Right renal cortex interstitium (tissue), 3 donors: ENCODE measurements around the gene SIVA1. TPM values are rescaled to one million over a fixed set of nuclear protein-coding genes. Genes with fewer than 3 reads are reported as not detected.
"Not testable (repeated sequence)": the region's sequence is repeated elsewhere in the genome, so short reads cannot be mapped to it uniquely, and the experiment has no call there.

Experiments used
- DNase-seq, 3 donors: peaks; one replicate each; pipeline ENCODE4 v3.0.0-alpha.2; 2013; ENCODE audit warnings: low read depth in 3 of 3, low spot score in 2 of 3
- polyA plus RNA-seq, 3 donors: library from polyadenylated mRNA; unstranded; fragments of 120-200 nt; gene quantifications; one replicate each; pipeline ENCODE4 v1.2.1, GENCODE V29; 2013; ENCODE audit not compliant: insufficient read length in 3 of 3

Gene SIVA1
- polyA plus RNA-seq, 3 donors, result 45.3 to 63.5 (median 54.5) TPM

DNA sequence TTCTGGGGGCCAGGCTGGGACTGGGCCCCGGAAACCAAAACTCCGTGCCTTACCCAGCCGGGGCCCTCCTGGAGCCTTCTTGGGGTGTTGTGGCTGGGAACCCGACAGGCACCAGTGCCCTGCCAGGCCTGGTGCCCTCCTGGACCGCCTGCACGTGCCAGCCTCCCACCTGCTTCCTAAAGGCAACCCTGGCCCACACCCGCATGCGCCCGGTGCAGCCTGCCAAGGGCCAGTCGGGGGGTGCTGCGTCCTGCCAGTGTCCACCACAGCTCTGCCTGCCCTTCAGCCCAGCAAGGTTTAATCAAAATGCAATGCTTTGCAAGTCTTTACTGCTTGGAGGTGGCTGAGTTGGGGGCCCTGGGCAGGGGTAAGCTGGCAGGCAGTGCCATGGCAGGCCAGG lies 34.1 kb upstream of the SIVA1 start:
- DNase-seq, result no peak

DNA sequence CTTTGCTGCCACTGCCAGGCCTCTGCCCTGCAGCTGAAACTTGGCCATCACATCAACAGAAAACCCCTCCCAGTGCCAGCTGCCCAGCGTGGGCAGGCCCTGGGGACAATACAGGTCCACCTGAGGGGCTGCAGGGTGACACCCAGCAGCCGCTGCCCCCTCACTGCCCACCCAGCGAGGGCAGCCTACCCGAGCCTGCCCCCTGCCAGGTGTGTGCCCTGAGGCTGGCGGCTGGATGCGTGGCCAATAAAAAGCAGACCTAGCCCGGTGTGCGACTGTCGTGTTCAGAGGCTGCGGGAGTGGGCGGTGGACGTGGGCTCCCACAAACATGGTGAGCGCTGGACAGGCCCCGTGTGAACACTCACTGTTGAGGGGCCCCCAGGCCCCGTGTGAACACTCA lies 33.6 kb upstream of the SIVA1 start:
- no peak for DNase-seq

DNA sequence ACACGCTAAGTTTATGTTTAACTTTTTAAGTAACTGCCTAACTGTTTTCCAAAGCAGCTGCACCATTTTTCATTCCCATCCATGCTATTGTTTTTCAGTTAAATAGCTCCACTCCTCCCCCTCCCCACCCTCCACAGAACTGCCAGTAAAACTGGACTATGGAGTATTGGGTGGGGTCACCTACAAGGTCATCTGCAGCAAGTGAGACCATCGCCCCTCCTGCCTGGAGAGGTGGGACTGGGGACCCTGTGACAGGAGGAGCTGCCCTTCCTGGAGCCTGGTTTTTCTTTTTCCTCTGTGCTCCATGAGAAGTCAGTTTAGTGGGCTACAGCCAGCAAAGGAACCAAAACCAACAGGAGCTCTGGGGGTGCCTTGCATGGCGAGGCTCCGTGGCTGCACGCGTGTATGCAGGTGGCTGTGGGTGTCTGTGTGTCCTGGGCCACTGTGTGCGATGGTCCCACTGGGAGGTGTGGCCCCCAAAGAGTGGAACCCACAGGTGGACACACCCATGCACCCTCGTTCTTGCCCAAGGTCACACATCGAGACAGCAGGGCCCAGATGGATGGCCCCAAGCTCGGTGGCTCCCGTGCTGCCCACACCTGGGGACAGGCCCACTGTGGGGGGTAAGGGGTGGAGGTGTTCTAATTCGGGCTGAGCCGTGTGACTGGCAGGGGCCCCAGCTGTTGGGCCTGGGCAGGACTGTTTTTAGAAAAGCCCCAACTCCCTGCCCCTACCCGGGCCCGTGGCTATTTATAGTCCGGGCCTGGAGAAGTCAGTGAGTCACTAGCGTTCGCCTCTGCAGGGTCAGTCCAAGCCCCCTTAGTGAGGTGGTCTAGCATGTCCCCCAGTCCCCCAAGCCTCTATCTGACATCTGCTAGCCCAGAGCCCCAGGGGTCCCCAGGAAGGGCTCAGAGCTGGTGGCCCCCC lies 31.2 kb upstream of the SIVA1 start:
- DNase-seq, result no peak

DNA sequence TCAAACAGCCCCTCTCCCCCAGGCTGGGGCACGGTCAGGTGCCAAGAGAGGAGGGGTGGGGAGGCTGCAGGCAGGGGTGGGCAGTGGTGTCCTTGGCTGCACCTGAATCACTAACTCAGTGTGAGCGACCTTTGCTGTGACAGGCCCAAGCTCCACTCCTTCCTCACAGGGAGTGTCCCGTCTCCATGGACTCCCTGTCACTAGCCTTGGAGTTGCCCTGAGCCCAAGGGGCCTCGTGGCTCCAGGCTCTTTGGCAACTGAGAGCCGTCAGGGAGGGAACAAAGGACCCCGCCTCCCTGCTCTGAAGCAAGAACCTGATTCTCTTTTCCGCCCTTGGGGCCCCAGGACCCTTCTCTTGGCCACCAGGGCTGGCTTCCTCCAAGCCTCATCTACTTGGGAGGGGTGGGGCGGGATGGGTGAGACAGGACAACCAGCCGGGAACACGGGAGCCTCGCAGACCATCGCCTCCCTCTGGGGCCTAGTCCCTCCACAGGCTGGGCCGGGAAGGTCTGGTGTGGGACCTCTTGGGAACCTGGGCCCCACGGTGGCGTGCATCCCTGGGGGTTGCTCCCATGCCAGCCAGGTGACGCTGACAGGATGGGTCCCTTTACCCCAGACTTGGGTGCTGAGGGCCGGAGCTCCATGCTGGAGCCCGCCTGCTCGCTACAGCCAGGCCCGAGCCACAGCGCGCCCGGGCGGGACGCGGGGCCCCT lies 29.9 kb upstream of the SIVA1 start:
- no peak for DNase-seq

DNA sequence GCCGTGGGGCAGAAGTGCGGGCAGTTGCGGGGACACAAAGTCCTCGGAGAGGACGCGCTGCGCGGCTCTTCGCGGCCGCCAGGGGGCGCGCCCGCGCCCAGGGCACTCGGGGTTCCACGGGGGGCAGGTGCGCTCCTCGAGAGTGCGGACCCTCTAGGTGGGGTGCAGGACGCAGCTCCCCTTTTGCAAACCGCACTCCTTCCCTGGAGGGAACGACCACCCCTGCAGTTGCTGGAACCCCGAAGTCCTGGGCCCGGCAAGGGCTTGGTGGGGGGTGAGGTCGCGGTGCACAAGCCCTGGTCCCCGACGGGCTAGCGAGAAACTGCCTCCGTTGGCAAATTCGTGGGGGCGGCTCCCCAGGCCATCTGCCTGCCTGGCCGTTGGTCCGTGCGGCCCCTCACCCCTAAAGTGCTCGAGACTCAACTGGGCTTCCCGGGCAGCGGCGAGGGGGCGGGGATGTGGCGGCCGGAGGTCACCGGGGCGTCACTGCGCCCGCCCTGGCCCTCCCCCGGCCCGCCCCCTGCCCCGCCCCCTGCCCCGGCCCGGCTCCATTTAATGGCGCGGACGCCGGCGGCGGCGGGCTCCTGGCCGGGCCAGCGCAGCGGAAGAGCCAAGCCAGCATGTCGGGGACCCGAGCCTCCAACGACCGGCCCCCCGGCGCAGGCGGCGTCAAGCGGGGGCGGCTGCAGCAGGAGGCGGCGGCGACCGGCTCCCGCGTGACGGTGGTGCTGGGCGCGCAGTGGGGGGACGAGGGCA lies 29.1 kb upstream of the SIVA1 start, which contains the start of gene ADSS1:
Gene ADSS1 (plus strand): TSS at position 579 of the 756 bp plus-strand sequence. CDS start 42 bp downstream, at position 621.
- DNase-seq, result no peak

DNA sequence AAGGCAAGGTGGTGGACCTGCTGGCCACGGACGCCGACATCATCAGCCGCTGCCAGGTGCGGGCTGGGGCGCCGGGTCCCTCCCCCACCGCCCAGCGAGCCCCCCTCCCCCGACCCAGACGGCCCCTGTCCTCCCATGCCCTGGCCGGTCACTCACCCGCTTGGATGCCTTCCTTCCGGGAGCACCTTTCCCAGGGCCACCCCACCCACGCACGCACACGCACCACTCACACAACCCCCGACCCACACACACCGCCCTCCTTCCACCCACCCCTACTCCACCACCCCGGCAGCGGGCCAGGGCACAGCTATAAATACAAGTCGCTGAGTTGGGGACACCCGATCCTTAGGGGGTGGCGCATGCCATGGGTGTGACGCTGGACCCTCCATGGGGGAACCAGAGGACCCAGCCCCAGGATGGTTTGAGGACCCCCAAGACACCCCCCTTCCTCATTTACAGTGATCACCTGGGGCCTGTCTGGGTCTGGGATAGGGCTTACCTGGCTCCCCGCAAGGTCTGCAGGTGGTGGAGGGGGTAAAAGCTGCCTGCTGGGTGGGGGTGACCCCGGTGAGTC lies 28.5 kb upstream of the SIVA1 start:
- DNase-seq, result no peak

DNA sequence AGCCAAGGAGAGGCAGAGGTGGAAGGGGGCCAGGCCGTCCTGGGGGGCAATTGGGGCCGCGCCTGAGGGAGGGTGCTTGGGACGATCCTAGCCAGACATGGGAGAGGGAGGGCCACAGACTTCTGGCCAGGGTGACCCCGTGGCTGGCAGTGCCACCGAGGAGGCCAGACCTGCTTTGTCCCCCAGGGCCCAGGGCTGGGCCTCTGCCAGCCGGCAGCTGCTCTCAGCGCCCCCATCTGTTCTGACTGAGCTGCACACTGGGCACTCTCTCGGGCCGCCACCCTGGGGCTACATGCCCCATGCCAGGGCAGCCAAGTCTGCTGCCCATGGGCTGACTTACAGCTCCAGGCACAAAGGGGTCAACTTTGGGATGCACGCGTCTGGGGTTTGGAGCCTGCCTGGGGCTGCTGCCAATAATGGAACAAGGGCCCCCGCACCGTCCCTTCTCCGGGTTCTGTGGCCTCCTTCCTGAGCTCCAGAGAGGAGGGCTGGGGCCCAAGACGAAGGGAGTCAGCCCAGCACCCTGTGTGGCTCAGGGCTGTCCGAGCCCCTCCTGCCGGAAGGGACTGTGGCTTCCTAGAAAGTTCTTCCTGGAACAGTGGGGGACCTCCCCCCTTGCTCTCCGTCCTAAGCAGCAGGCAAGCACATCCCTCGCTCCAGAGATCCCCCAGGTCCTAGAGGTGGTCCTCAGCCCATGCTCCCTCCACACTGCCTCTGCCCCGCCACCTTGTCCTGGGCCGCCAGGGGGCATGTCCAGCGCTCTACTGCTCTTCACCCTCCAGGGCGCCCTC lies 27.8 kb upstream of the SIVA1 start:
- DNase-seq, result no peak

DNA sequence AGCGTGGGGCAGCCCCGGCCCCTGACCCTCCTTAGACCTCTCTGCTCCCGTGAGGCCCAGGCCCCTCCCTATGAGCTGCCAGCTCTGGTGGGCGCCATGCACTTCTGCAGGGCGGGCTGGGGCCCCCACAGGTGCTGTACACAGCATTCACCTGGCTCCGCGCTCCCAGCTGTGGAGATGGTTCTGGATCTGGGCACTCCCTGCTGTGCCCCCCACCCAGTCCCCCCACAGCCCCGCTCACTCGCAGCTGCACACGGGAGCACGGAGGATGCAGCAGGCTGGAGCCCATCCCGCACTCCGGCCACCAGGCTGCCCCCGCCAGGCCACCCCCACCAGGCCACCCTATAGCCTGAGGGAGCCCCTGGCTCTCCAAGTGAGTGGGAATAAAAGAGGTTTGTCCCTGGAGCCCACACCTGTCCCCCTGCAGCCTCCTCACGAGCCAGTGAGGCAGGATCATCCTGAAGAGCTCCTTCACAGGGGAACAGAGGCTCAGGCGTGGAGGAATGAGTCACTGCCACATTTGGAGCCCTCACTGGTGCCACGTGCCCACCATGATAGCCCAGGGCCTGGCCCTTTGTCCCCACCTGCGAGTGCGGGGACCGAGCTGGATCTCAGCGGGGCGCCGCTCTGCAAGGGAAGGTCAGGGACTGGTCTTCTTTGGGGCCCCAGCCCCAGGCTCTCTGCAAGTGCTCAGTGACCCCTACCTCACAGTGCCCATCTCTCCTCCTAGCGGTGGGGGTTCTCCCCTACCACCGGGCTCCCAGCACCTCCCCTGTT lies 27.0 kb upstream of the SIVA1 start:
- no peak for DNase-seq

DNA sequence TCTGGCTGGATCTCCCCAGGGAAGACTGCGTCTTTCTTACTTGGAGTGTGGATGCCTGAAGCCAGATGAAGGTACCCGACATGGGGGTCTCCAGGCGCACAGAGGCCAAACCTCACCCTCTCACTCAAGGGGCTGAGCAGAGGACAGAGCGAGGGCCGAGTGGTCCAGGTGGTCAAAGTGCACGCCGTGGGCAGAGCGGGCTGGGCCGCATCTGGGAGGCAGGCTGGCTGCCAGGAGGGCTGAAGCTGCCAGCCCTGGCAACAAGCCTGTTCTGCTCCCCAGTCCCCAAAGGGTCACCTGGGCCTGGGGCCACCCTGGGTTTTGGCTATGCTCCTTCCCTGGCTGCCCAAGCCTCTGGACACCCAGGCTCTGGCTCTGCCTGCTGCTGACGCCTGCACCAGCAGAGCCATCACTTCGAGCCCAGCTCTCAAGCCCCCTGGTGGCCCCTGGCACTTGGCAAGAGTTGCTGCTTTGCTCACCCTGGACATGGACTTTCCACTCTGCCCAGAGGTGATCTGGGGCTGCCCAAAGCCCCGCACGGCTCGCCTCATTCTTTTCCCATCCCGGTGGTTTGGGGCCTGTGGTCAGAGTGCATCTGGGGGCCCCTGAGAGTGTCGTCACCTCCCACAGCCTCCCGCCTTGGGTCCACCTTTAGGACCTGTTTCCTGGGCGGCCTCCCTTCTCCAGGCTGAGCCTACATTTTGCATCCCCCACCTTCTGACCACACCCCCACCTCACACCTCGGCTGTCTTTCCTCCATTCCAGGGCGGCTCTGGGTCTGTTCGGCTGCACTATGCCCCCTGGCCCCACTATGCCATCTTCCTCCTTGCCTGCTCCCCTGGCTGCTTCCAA lies 26.1 kb upstream of the SIVA1 start:
- DNase-seq, result no peak

DNA sequence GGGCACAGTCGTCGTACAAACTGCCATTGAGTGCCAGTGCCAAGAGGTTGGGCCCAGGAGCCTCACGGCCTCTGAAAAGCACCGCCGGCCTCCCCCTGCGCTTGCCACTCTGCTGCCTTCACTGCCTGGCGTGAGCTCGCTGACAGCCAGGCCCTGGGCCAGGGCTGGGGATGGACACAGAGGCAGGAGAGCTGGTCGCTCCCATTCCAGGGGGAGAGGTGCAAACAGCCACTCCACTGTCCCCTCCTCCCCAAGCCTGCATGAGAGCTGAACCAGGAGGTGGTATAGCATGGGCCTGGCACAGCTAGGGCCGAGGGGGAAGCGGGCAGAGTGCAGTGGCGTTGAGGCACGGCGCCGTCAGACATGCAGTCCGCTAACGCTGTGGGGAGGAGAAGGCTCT lies 24.3 kb upstream of the SIVA1 start:
- DNase-seq, result no peak

DNA sequence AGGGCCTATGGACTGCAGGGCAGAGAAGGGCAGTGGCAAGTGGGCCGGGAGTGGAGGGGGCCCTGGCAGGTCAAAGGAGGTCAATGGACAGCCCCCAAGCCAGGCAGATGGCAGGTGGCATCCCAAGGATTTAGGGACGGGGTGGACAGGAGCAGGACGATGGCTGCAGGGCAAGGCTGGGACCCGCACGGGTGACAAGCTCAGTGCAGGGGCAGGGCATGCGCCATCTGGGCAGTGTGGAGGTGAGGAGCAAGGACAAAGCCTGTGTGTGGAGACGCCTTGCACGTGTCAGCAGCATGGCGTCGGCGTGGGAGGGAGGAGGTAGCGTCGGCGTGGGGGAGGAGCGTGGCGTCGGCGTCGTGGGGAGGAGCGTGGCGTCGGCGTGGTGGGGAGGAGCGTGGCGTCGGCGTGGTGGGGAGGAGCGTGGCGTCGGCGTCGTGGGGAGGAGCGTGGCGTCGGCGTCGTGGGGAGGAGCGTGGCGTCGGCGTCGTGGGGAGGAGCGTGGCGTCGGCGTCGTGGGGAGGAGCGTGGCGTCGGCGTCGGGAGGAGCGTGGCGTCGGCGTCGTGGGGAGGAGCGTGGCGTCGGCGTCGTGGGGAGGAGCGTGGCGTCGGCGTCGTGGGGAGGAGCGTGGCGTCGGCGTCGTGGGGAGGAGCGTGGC lies 23.6 kb upstream of the SIVA1 start:
- not testable (repeated sequence) for DNase-seq

DNA sequence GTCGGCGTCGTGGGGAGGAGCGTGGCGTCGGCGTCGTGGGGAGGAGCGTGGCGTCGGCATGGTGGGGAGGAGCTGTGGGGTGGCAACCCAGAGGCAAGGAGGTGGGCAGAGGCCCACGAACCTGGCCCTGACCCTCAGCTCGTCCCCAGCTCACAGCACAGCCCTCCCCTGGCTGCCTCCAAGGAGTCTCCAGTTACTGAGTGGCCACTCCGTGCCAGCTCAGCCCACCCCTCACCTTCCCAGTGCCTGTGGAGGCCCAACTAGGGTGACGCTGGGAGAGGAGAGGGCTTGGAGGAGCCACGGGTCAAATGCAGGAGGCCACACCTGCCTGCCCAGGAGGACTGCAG lies 23.1 kb upstream of the SIVA1 start:
- DNase-seq, result no peak

DNA sequence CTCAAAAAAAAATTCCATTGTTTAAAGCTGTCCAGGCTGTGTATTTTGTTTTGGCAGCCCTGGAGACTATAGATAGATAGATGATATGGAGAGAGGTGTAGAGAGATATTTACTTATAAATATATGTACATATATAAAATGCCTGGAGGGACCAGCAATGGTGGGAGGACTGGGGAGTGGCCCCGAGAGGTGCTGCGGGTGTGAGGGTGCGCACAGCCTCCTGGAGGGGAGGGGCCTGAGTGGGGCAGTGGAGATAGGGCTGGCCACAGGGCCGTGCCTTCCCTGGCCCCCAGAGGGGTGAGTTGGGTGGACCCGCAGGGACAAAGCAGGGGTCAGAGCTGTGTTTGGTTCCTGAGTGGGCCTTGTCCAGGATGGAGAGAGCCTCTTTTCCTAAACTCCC lies 22.5 kb upstream of the SIVA1 start:
- DNase-seq, result no peak

DNA sequence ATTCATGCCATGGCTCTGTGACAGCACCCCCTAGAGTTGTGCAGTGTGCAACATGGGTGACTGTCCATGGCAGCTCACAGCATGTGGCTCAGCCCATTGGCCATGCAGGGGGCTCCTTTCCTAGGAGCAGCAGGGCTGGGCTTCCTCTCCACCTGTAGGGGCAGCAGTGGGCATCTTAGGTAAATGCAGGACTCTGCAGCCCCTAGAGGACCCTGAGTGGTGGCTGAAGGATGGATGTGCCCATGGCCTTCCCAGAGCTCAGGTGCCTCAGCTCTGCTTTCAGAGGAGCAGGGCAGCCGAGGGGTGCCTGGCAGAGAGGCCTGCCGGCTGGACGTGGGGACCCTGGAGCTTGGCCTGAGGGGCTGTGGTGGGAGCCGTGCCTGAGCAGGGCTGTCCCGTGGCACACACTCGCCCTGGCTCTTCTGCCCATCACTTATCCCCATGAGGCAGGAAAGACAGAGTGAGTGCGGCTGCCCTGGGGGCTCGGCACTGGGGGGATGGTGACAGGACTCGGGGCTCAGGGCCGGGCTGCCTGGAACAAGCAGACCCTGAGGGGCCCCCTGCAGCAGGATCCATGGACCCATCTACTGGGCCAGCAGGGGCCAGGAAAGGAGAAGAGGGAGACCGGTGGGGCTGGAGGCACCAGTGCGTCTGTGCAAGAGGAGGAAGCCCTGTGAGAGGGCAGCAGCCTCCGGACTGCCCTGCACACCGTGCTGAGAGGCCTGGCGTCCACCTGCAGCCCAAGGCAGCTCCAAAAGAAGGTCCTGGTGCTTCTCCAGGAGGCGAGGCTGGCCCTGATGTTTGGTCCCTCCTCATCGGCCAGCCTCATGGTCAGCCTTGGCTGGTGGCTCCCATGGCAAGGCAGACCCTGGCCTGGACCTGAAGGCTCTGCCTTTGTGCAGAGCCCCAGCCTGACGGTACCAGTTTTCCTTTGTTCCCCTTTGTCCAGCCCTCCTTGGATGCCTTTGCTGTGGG lies 21.3 kb upstream of the SIVA1 start:
- no peak for DNase-seq

DNA sequence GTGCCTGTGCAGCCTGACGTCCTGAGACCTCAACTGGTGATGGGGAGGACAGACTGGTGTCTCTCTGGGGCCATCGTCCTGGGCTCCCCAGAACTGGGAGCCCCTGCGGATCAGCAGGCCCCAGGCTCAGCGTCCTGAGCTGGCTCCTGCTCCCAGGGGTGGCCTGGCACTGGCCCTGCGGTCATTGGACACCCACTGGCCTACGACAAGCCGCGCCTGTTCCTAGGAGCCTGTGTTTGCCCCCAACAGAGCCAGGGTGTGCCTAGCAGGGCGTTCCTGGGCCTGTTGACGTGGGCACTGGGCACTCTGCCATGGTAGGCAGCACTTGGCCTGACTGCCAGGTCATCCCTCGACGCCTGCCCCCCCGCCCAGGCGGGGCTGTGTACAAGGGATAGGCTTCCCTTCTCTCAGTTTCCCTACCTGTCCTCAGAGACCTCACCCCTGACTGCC lies 20.6 kb upstream of the SIVA1 start:
- no peak for DNase-seq

DNA sequence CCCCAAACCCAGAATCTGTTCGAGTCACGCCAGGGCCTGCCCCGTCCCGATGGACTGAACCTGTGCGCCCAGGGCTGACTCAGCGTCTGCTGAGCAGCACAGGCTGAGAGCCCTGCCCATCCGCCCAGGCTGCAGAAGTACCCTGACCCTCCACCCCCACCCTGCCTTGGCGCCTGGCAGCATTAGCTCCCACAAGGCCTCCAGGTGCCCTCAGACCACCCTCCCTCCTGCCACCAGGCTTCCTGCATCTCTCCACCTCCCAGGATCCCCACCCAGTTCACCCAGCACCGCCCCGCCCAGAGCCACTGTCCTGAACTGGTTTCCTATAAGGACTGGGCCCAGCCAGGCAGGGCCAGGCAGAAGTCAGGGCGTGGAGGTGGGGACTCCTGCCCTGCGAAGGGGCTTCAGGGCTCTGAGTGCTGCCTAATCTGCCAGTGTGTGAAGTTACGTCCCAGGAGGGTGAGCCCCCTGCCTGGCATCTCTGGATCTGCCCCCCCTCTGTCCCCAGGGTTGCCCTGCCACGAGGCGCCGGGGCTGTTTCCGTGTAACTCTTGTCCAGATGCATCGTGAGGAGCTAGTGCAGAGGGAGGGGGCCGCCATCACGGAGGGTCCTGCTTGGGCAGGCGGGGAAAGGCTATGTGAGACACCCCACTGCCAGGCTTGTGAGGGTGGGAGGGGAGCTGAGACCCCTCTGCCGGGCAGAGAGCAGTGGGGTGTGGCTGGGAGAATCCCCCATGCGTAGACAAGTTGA lies 19.8 kb upstream of the SIVA1 start:
- no peak for DNase-seq
